ENCODE measurements around the gene C19orf67. TPM values are rescaled to one million over a fixed set of nuclear protein-coding genes. Genes with fewer than 3 reads are reported as not detected.

C19orf67 gene
- total RNA-seq, 1 experiment from 2014 or later = not detected

- Histone ChIP-seq H3K9me3 (ENCODE audit: control insufficient read depth in 1 of 2, insufficient read depth in 1 of 2, low read depth in 1 of 2, low read length in 2 of 2) (no peaks in the 10 kb centered on the region), H3K4me1 (ENCODE audit: control insufficient read depth in 1 of 2, insufficient read depth in 2 of 2, low read length in 2 of 2) (peaks cover 22 to 36% of the 10 kb centered on the region in 2 experiments), H3K4me3 (replicated peaks in 1 of 2; ENCODE audit: low read depth in 1 of 2, low read length in 2 of 2) (peak overlapping the region in 1 of 2 experiments; percentile 56; a peak in 2 of 4 replicates), H3K79me2 (ENCODE audit: insufficient read depth, low read length) (no peaks in the 10 kb centered on the region), H3K4me2 (ENCODE audit: low read length) (peak overlapping the region; percentile 81), H3K27me3 (ENCODE audit: insufficient read depth, low read length) (no peaks in the 10 kb centered on the region), H3K9ac (ENCODE audit: low read length) (0 out of 2 replicates have a peak overlapping the region, but pooled peaks have one; percentile 25), H4K20me1 (ENCODE audit: insufficient read depth) (no peaks in the 10 kb centered on the region), H3K36me3 (ENCODE audit: control insufficient read depth in 1 of 2, insufficient read depth in 2 of 2, low read length in 2 of 2) (no peaks in the 10 kb centered on the region), H2AFZ (ENCODE audit: low read depth, low read length, poor library complexity, severe bottlenecking) (peak overlapping the region; percentile 73), H3K9me2 (ENCODE audit: insufficient read depth) (no peaks in the 10 kb centered on the region), H3K27ac (ENCODE audit: low read depth, low read length) (no peak overlapping the region)
- no TSS peak for BruUV-seq (replicated peaks)
- ChIA-PET RAD21 (ENCODE audit: low non-redundant PET in 1 of 2, low total read pairs in 2 of 2, uncharacterized antibody in 2 of 2, unreplicated experiment in 2 of 2) (no interaction called here), POLR2A (interaction anchor here (0.6 kb wide), 2 partner anchors 203 to 428 kb away, joined by 3 to 4 read pairs; no protein-coding TSS in a partner anchor), CTCF (interaction anchor here (0.6 to 5.7 kb wide), 16 partner anchors 8 to 218 kb away, joined by 3 to 83 read pairs (median 6); partner anchors contain the start of genes ASF1B, IL27RA, MISP3 and RFX1)
- intact Hi-C loops (cut with micrococcal nuclease) = no loop called here
- no peak for DNase-seq (ENCODE audit: low read depth, low spot score)
- TF ChIP-seq ELF1 (IDR thresholded peaks at IDR 0.05; ENCODE audit: borderline replicate concordance, low read depth) (no peak), CBX3 (IDR thresholded peaks at IDR 0.05; ENCODE audit: low read depth) (no peak), ATF3 (IDR thresholded peaks at IDR 0.05) (no peak), RAD21 (IDR thresholded peaks at IDR 0.05; ENCODE audit: low read depth) (peak; percentile 36), SRF (IDR thresholded peaks at IDR 0.05; ENCODE audit: low read depth) (no peak), SIN3A (IDR thresholded peaks at IDR 0.05; ENCODE audit: low read depth) (no peak), SP1 (IDR thresholded peaks at IDR 0.05; ENCODE audit: low read depth) (no peak), POLR2AphosphoS5 (IDR thresholded peaks at IDR 0.05; ENCODE audit: low read depth, low read length) (no peak), CTCF (IDR thresholded peaks at IDR 0.05 in 2 of 3, conservative IDR thresholded peaks at IDR 0.05 in 1 of 3; ENCODE audit: borderline replicate concordance in 1 of 3, insufficient read depth in 1 of 3, low read depth in 2 of 3, low read length in 2 of 3) (peak; percentile 41 to 92 (median 90); a peak in 5 of 6 replicates)
- peak; percentile 55; the same call in 1 of the 2 replicates for ATAC-seq
These were observed 26.5 kb downstream of the C19orf67 start for GRCh38 chr19:14059093-14059480.
